ENCODE data around the gene NRBF2. TPM values are rescaled to one million over a fixed set of nuclear protein-coding genes. Genes with fewer than 3 reads are reported as not detected.

Gene NRBF2
- total RNA-seq, 1 donor: 35.1 TPM

DNA sequence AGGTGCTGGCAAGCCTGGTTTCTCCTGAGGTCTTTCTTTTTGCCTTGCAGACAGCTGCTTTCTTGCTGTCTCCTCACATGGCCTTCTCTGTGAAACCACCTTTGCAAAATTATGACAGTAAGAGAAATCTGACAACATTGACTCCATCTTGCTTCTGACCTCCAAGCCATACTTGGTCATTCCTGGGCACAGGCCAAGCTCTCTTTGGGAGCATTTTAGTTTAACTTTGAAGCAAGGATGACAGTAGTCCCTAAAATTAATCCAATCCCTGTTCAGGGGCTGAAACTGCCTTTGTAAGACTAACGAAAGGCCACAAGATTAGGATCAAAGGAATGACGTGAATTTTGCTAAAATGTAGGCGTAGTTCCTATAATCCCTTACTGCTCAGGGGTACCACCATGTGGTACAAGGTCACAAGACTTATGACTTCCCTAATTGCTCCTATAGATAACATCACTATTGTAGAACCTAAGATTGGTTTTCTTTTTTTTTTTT lies 25.1 kb upstream of the NRBF2 start:
- no peak overlapping the region for H3K4me3 ChIP-seq (ENCODE audit: insufficient read depth, low read length)
- no peak for DNase-seq (ENCODE audit: insufficient read length, low spot score, missing footprints)
- no peaks in the 10 kb centered on the region for H3K79me2 ChIP-seq (ENCODE audit: insufficient read depth, low read length)
- no peak overlapping the region for H2AFZ ChIP-seq (ENCODE audit: low read length)
- H3K9me3 ChIP-seq (ENCODE audit: low read depth, low read length): no peaks in the 10 kb centered on the region
- peaks cover 15% of the 10 kb centered on the region for H3K4me1 ChIP-seq (ENCODE audit: insufficient read depth, low read length)
- H3K4me2 ChIP-seq (ENCODE audit: insufficient read depth, low read length): no peak overlapping the region
- TF ChIP-seq, protein P1, sequence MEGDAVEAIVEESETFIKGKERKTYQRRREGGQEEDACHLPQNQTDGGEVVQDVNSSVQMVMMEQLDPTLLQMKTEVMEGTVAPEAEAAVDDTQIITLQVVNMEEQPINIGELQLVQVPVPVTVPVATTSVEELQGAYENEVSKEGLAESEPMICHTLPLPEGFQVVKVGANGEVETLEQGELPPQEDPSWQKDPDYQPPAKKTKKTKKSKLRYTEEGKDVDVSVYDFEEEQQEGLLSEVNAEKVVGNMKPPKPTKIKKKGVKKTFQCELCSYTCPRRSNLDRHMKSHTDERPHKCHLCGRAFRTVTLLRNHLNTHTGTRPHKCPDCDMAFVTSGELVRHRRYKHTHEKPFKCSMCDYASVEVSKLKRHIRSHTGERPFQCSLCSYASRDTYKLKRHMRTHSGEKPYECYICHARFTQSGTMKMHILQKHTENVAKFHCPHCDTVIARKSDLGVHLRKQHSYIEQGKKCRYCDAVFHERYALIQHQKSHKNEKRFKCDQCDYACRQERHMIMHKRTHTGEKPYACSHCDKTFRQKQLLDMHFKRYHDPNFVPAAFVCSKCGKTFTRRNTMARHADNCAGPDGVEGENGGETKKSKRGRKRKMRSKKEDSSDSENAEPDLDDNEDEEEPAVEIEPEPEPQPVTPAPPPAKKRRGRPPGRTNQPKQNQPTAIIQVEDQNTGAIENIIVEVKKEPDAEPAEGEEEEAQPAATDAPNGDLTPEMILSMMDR (IDR thresholded peaks at IDR 0.05; ENCODE audit: extremely low read depth, low read depth, low read length): no peak
- H3K36me3 ChIP-seq (ENCODE audit: insufficient read depth, low read length): no peaks in the 10 kb centered on the region
- no peak overlapping the region for H3K27ac ChIP-seq (ENCODE audit: low read depth, low read length)
- no peaks in the 10 kb centered on the region for H3K27me3 ChIP-seq (ENCODE audit: insufficient read depth, low read length)
- H4K20me1 ChIP-seq (ENCODE audit: insufficient read depth, low read length): no peaks in the 10 kb centered on the region

DNA sequence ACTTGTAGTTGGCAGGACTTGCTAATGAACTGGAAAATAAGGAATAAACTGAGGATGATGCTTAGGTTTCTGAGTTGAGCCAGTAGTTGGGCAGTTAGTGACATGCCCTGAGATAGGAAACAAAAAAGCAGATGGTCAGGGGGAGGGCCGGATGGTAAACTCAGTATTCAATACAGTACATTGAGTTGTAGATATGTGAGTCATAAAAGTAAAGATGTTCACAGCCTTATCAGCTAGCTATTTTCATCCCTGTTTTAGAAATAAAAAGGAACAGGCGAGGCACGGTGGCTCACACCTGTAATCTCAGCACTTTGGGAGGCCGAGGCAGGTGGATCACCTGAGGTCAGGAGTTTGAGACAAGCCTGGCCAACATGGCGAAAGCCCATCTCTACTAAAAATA lies 22.2 kb upstream of the NRBF2 start:
- Histone ChIP-seq H4K20me1 (ENCODE audit: insufficient read depth, low read length) (no peaks in the 10 kb centered on the region), H3K27ac (ENCODE audit: low read depth, low read length) (no peak overlapping the region), H3K36me3 (ENCODE audit: insufficient read depth, low read length) (no peaks in the 10 kb centered on the region), H3K27me3 (ENCODE audit: insufficient read depth, low read length) (no peaks in the 10 kb centered on the region), H3K9me3 (ENCODE audit: low read depth, low read length) (no peaks in the 10 kb centered on the region), H3K79me2 (ENCODE audit: insufficient read depth, low read length) (no peaks in the 10 kb centered on the region), H2AFZ (ENCODE audit: low read length) (no peak overlapping the region), H3K4me3 (ENCODE audit: insufficient read depth, low read length) (no peak overlapping the region), H3K4me1 (ENCODE audit: insufficient read depth, low read length) (peaks cover 31% of the 10 kb centered on the region), H3K4me2 (ENCODE audit: insufficient read depth, low read length) (no peak overlapping the region)
- DNase-seq (ENCODE audit: insufficient read length, low spot score, missing footprints): no peak
- TF ChIP-seq, protein P1 (IDR thresholded peaks at IDR 0.05; ENCODE audit: extremely low read depth, low read depth, low read length): no peak

DNA sequence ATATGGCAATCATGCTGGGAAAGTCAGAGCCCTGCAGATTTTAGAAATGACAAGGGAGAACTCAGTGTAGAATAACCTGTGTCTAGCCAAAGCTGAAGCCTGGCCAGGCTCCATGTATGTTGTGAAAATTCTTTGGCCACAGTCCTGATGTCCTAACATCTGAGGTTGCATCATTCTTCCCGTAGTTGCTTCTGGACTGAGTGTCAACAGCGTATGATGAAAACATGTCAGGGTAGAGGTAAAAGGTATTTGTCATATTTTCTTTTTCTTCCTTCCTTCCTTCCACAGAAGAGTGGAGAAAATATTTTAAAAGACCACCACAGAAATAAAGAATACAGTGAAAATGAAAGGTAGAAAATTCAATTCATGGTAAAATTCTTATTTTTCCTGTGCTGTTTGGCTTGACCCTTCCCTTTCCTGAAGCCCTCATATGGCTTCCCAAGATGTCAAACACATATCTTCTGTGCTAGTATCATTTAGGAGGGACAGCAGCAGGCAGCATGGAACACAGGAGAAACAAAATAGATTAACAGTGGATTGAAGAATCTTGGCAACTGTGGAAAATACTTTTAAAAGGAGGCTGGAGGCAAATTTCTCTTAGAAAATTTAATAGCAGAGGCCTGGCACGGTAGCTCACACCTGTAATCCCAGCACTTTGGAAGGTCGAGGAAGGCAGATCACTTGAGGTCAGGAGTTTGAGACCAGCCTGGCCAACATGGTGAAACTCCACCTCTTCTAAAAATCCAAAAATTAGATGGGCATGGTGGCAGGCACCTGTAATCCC lies 18.9 kb upstream of the NRBF2 start:
- no peaks in the 10 kb centered on the region for H3K27me3 ChIP-seq (ENCODE audit: insufficient read depth, low read length)
- H3K27ac ChIP-seq (ENCODE audit: low read depth, low read length): peak overlapping the region; percentile 76
- no peaks in the 10 kb centered on the region for H3K36me3 ChIP-seq (ENCODE audit: insufficient read depth, low read length)
- DNase-seq (ENCODE audit: insufficient read length, low spot score, missing footprints): no peak
- H2AFZ ChIP-seq (ENCODE audit: low read length): peak overlapping the region; percentile 37
- H4K20me1 ChIP-seq (ENCODE audit: insufficient read depth, low read length): no peaks in the 10 kb centered on the region
- H3K79me2 ChIP-seq (ENCODE audit: insufficient read depth, low read length): no peaks in the 10 kb centered on the region
- peak overlapping the region; percentile 42 for H3K4me2 ChIP-seq (ENCODE audit: insufficient read depth, low read length)
- peaks cover 28% of the 10 kb centered on the region for H3K4me1 ChIP-seq (ENCODE audit: insufficient read depth, low read length)
- TF ChIP-seq, protein P1 (IDR thresholded peaks at IDR 0.05; ENCODE audit: extremely low read depth, low read depth, low read length): no peak
- no peaks in the 10 kb centered on the region for H3K9me3 ChIP-seq (ENCODE audit: low read depth, low read length)
- H3K4me3 ChIP-seq (ENCODE audit: insufficient read depth, low read length): no peak overlapping the region

DNA sequence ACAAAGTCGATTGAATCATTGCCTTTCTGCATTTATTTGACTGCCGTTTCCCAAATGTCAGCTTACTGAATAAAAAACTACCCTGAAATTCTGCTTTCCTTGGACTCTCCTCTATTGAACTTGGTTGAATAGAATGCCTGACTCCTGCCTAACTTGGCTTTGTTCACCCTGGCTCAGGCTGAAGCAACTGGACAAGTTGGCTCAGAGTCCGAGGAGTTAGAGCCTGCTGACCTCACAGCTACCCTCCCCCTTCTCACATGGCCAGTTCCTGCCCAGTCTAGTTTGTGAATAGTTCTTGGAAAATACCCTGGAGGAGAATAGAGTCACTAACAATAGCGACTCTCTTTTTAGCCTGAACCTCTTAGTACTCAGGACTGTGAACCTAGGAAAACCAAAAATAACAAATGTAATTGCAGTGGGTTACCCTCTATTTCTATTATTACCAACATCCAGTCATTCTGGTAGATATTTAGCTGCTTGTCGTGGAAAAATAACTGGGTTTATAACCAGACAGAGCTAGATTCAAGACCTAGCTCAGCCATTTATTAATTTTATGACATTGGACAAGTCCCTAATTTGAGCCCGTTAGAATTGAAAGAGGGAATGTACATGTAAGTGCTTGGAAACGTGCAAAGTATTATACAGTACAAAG lies 17.3 kb upstream of the NRBF2 start:
- H3K4me3 ChIP-seq (ENCODE audit: insufficient read depth, low read length): no peak overlapping the region
- H3K79me2 ChIP-seq (ENCODE audit: insufficient read depth, low read length): no peaks in the 10 kb centered on the region
- TF ChIP-seq, protein P1 (IDR thresholded peaks at IDR 0.05; ENCODE audit: extremely low read depth, low read depth, low read length): no peak
- H3K36me3 ChIP-seq (ENCODE audit: insufficient read depth, low read length): no peaks in the 10 kb centered on the region
- H4K20me1 ChIP-seq (ENCODE audit: insufficient read depth, low read length): no peaks in the 10 kb centered on the region
- peaks cover 36% of the 10 kb centered on the region for H3K4me1 ChIP-seq (ENCODE audit: insufficient read depth, low read length)
- no peaks in the 10 kb centered on the region for H3K9me3 ChIP-seq (ENCODE audit: low read depth, low read length)
- DNase-seq (ENCODE audit: insufficient read length, low spot score, missing footprints): peak; percentile 89
- peak overlapping the region; percentile 84 for H3K27ac ChIP-seq (ENCODE audit: low read depth, low read length)
- H3K27me3 ChIP-seq (ENCODE audit: insufficient read depth, low read length): no peaks in the 10 kb centered on the region
- peak overlapping the region; percentile 50 for H3K4me2 ChIP-seq (ENCODE audit: insufficient read depth, low read length)
- peak overlapping the region; percentile 74 for H2AFZ ChIP-seq (ENCODE audit: low read length)

Measured in osteoblast (primary cell).